ACC112 (cell line): ENCODE data around the gene IRS2.

Experiments
- H2AFZ ChIP-seq: fragments of 200-600 bp; sonication (generic); one replicate; pipeline ENCODE4 v1.6.0; 2017; ENCODE audit warnings: antibody characterized with exemption, low read length; ENCODE audit not compliant: unreplicated experiment
- H3K27ac ChIP-seq: fragments of 200-600 bp; sonication (generic); 2 replicates; pipeline ENCODE4 v1.5.1; 2014; ENCODE audit warnings: low read depth, mild to moderate bottlenecking, antibody characterized with exemption, low read length, moderate library complexity
- H3K27me3 ChIP-seq: fragments of 200-600 bp; sonication (generic); 2 replicates; pipeline ENCODE4 v1.6.1; 2014; ENCODE audit warnings: mild to moderate bottlenecking, antibody characterized with exemption, low read length, moderate library complexity, mixed read lengths; ENCODE audit not compliant: insufficient read depth
- H3K36me3 ChIP-seq: fragments of 200-600 bp; sonication (generic); 2 replicates; pipeline ENCODE4 v1.6.1; 2016; ENCODE audit warnings: mild to moderate bottlenecking, antibody characterized with exemption, low read length, moderate library complexity, mixed read lengths; ENCODE audit not compliant: insufficient read depth
- H3K4me1 ChIP-seq: fragments of 200-600 bp; sonication (generic); one replicate; pipeline ENCODE4 v1.6.1; 2016; ENCODE audit warnings: low read length, mixed read lengths; ENCODE audit not compliant: insufficient read depth, unreplicated experiment, control insufficient read depth
- H3K4me3 ChIP-seq: fragments of 200-600 bp; sonication (generic); 2 replicates; pipeline ENCODE4 v1.5.1; 2014; ENCODE audit warnings: mild to moderate bottlenecking, low read depth, low read length
- H3K79me2 ChIP-seq: fragments of 200-600 bp; sonication (generic); one replicate; pipeline ENCODE4 v1.6.0; 2016; ENCODE audit warnings: low read length; ENCODE audit not compliant: control insufficient read depth, unreplicated experiment, insufficient read depth

IRS2 gene

GRCh38 chr13:109730812-109731335, 55.5 kb downstream of the IRS2 start:
- no peak overlapping the region for H3K27ac ChIP-seq
- H3K4me3 ChIP-seq: no peak overlapping the region
- no peak overlapping the region for H2AFZ ChIP-seq
- peaks cover 8% of the 10 kb centered on the region for H3K27me3 ChIP-seq
- no peaks in the 10 kb centered on the region for H3K4me1 ChIP-seq
- H3K79me2 ChIP-seq: no peaks in the 10 kb centered on the region
- no peaks in the 10 kb centered on the region for H3K36me3 ChIP-seq

DNA sequence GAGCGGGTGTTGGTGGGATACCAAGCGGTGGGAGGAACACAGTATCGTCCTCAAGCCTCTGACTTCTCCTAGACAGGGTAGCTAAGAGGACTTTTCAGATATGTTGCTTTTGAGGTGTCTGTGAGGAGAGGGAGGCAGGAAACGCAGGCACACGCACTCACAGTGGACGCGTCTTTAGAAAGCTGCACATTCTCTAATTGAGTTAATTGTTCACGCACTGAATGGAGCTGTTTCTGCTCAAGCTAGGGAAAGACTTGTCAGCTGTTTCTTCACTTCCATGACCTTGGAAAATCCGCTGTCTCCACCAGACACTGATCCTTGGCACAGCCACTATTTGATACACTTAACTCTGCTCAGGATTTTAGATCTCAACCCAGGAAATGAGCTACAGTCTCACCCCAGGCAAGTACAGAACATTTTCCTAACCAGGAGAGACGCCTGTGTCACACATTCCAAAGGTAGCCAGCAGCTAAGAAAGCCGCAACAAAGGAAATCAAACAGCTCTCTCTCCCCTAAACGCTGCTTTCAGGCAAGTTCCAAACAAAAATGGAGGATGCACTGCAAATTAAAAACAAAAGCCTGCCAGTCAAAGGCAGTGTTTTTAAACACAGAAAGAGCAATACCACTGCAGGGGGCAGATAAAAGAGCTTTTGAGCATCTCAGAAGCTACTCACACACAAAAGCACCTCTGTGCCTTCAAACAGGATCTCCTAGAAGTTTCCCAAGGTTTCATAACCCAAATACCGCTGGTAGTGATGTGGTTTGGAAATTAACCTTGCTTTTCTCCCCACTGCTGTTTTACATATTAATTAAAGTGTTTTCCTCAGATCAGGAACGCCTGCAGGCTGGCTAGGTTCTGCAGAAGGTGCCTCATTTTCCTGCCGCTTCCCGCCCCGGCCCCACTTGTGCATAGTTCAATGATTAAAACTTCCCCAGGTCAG, 57.3 kb downstream of the IRS2 start:
- no peaks in the 10 kb centered on the region for H3K79me2 ChIP-seq
- H3K36me3 ChIP-seq: no peaks in the 10 kb centered on the region
- no peak overlapping the region for H3K27ac ChIP-seq
- no peaks in the 10 kb centered on the region for H3K4me1 ChIP-seq
- no peak overlapping the region for H3K4me3 ChIP-seq
- no peak overlapping the region for H2AFZ ChIP-seq
- H3K27me3 ChIP-seq: peaks cover 8% of the 10 kb centered on the region

DNA sequence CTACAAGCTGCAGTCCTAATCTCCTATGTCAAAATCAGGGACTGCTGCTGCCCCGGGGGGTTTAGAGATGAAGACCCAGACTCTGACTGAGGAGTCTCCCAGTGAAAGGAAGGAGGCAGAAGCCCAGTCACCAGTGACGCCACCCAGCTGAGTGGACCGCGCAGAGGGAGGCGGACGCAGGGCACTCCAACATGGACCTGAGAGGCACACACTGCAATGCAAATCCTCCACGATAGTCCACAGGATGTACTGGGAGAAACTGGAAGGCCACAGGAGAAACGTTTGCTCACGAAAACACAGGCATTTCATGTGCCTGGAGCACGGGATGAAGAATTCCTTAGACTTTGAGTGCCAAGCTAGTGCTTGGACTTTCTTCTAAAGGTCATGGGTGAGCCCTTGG, 58.3 kb downstream of the IRS2 start:
- Histone ChIP-seq H3K4me1 (no peaks in the 10 kb centered on the region), H2AFZ (no peak overlapping the region), H3K27ac (no peak overlapping the region), H3K4me3 (no peak overlapping the region), H3K27me3 (peaks cover 8% of the 10 kb centered on the region), H3K36me3 (no peaks in the 10 kb centered on the region), H3K79me2 (no peaks in the 10 kb centered on the region)

GRCh38 chr13:109727251-109727650, 59.1 kb downstream of the IRS2 start:
- Histone ChIP-seq H3K4me1 (no peaks in the 10 kb centered on the region), H3K27me3 (peaks cover 8% of the 10 kb centered on the region), H3K4me3 (no peak overlapping the region), H3K27ac (no peak overlapping the region), H2AFZ (no peak overlapping the region), H3K36me3 (no peaks in the 10 kb centered on the region), H3K79me2 (no peaks in the 10 kb centered on the region)

DNA sequence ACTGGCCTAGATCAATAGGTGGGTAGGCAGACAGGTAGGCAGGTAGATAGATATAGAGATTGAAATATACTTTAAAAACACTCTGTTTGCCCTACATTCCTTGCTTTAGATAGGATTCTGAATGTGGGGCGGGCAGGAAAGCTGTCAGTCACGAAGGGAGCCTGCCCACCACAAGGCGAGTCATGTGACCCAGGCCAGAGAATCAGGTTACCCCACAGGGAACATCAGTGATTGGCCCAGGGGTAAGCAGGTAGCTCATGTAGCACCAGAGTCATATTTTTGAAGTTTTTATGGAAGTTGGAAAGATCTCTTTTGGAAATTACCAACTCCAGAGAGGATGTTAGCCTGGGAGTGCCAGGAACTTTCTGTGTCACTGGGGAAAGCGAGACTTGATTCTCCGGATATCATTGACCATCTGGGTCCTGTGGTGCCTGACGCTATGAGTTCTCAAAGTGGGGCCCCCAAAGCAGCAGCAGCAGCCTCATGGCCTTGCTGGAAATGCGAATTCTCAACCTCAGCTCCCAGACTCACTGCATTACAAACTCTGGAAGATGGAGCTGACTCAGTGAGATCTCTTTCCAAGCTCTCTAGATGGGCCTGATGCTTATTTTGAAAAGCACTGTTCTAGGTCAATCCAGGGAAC, 60.3 kb downstream of the IRS2 start:
- Histone ChIP-seq H3K4me1 (no peaks in the 10 kb centered on the region), H3K79me2 (no peaks in the 10 kb centered on the region), H3K27ac (no peak overlapping the region), H3K36me3 (no peaks in the 10 kb centered on the region), H3K4me3 (no peak overlapping the region), H3K27me3 (peaks cover 8% of the 10 kb centered on the region), H2AFZ (no peak overlapping the region)

DNA sequence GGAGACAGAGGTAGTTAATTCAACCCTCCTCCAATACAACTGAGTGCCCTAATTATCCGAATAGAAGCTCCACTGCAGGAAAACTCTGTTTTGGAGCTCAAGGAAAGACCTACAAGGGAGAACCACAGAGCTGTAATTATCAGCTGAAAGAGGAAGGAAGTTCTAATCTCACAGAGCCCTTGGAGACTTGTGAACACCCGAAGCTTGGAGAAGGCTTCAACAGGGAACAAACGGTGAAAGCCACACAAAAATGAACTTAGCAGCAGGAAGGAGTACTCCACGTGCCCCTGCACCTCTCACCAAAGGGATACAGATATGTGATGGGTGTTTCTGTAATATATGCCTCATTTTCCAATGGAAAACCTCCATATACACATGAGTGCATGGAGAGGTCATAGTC, 61.1 kb downstream of the IRS2 start:
- Histone ChIP-seq H3K27ac (no peak overlapping the region), H3K4me3 (no peak overlapping the region), H3K27me3 (peaks cover 8% of the 10 kb centered on the region), H3K4me1 (no peaks in the 10 kb centered on the region), H3K36me3 (no peaks in the 10 kb centered on the region), H3K79me2 (no peaks in the 10 kb centered on the region), H2AFZ (no peak overlapping the region)

- Histone ChIP-seq H3K4me3 (no peak overlapping the region), H2AFZ (no peak overlapping the region), H3K4me1 (no peaks in the 10 kb centered on the region), H3K27ac (no peak overlapping the region), H3K27me3 (peaks cover 5% of the 10 kb centered on the region), H3K36me3 (no peaks in the 10 kb centered on the region), H3K79me2 (no peaks in the 10 kb centered on the region)
These were observed 61.8 kb downstream of the IRS2 start for GRCh38 chr13:109724603-109725002.

- Histone ChIP-seq H3K27me3 (no peaks in the 10 kb centered on the region), H3K36me3 (no peaks in the 10 kb centered on the region), H3K4me1 (no peaks in the 10 kb centered on the region), H3K4me3 (no peak overlapping the region), H3K79me2 (no peaks in the 10 kb centered on the region), H3K27ac (no peak overlapping the region), H2AFZ (no peak overlapping the region)
These were observed 63.3 kb downstream of the IRS2 start for GRCh38 chr13:109723046-109723445.

- Histone ChIP-seq H3K27me3 (no peaks in the 10 kb centered on the region), H3K79me2 (no peaks in the 10 kb centered on the region), H3K27ac (no peak overlapping the region), H2AFZ (no peak overlapping the region), H3K4me1 (no peaks in the 10 kb centered on the region), H3K36me3 (no peaks in the 10 kb centered on the region), H3K4me3 (no peak overlapping the region)
These were observed 64.3 kb downstream of the IRS2 start for GRCh38 chr13:109722068-109722467.

GRCh38 chr13:109720758-109721184, 65.6 kb downstream of the IRS2 start:
- H3K27me3 ChIP-seq: no peaks in the 10 kb centered on the region
- no peaks in the 10 kb centered on the region for H3K79me2 ChIP-seq
- H2AFZ ChIP-seq: no peak overlapping the region
- no peaks in the 10 kb centered on the region for H3K36me3 ChIP-seq
- H3K27ac ChIP-seq: no peak overlapping the region
- H3K4me3 ChIP-seq: no peak overlapping the region
- peaks cover 4% of the 10 kb centered on the region for H3K4me1 ChIP-seq
